ENCODE results near the gene SFT2D1. TPM values are rescaled to one million over a fixed set of nuclear protein-coding genes. Genes with fewer than 3 reads are reported as not detected.

The SFT2D1 gene
- total RNA-seq, 4 donors from 2014 or later, result 34.8 to 45.3 (median 37.1) TPM

DNA sequence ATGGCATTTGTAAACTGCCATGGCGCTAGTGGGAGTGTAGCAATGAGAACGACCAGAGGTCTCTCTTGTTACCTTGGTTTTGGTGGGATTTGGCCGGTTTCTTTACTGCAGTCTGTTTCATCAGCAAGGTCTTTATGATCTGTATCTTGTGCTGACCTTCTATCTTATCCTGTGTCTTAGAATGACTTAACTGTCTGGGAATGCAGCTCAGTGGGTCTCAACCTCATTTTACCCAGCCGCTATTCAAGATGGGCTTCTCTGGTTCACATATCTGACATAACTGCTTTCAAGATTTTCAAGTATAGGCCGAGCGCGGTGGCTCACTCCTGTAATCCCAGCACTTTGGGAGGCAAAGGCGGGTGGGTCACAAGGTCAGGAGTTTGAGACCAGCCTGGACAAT, 1.9 kb upstream of the SFT2D1 start:
- 86 to 97% methylated on average over 4 of the region's 8 CpGs for WGBS, 2 donors
- intact Hi-C loops (cut with DNase I), result loop anchor here (5.0 kb wide), 1 partner anchor 38 kb away; the partner anchor contains the start of gene MPC1

DNA sequence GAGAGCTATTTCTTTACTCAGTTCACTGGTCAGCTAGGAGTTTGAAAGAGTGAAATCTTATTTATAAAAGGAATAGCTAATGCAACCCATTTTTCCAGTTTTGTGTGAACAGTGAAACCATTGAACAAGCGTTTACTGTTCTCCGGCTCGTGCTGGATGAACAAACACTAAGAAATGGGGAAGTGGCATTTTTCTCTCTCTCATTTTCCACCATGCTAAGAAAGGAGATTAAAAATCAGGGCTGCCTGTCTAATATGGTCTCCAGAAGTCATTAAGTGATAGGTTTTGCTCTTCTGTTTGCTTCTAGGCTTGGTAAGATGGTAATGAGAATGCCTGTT, 774 bp upstream of the SFT2D1 start:
- Histone ChIP-seq H3K9me3 (no peaks in the 10 kb centered on the region), H3K4me1 (peaks cover 25 to 46% (median 28%) of the 10 kb centered on the region in 3 donors), H3K27ac (peak overlapping the region; percentile 94 to 98 (median 96)), H3K4me3 (peak overlapping the region; percentile 89 to 98 (median 96)), H3K36me3 (no peaks in the 10 kb centered on the region), H3K27me3 (no peaks in the 10 kb centered on the region)
- 13 to 18% methylated on average over 3 of the region's 3 CpGs for WGBS, 2 donors
- no peak for DNase-seq
- TF ChIP-seq POLR2A (IDR thresholded peaks at IDR 0.05), result no peak
- TF ChIP-seq, protein P1, sequence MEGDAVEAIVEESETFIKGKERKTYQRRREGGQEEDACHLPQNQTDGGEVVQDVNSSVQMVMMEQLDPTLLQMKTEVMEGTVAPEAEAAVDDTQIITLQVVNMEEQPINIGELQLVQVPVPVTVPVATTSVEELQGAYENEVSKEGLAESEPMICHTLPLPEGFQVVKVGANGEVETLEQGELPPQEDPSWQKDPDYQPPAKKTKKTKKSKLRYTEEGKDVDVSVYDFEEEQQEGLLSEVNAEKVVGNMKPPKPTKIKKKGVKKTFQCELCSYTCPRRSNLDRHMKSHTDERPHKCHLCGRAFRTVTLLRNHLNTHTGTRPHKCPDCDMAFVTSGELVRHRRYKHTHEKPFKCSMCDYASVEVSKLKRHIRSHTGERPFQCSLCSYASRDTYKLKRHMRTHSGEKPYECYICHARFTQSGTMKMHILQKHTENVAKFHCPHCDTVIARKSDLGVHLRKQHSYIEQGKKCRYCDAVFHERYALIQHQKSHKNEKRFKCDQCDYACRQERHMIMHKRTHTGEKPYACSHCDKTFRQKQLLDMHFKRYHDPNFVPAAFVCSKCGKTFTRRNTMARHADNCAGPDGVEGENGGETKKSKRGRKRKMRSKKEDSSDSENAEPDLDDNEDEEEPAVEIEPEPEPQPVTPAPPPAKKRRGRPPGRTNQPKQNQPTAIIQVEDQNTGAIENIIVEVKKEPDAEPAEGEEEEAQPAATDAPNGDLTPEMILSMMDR (IDR thresholded peaks at IDR 0.05), result no peak
- intact Hi-C loops (cut with DNase I), result loop anchor here (5.0 kb wide), 1 partner anchor 39 kb away; the partner anchor contains the start of gene MPC1

More for the DNA sequence above, 1.9 kb upstream of the SFT2D1 start:
- H3K4me1 ChIP-seq, result peaks cover 20 to 35% (median 22%) of the 10 kb centered on the region in 3 donors
- H3K9me3 ChIP-seq, result no peaks in the 10 kb centered on the region
- no peaks in the 10 kb centered on the region for H3K27me3 ChIP-seq
- no peaks in the 10 kb centered on the region for H3K36me3 ChIP-seq
- no peak overlapping the region for H3K4me3 ChIP-seq
- TF ChIP-seq POLR2A (IDR thresholded peaks at IDR 0.05), result no peak
- TF ChIP-seq, protein P1 (IDR thresholded peaks at IDR 0.05), result no peak
- DNase-seq, result no peak
- no peak overlapping the region for H3K27ac ChIP-seq

DNA sequence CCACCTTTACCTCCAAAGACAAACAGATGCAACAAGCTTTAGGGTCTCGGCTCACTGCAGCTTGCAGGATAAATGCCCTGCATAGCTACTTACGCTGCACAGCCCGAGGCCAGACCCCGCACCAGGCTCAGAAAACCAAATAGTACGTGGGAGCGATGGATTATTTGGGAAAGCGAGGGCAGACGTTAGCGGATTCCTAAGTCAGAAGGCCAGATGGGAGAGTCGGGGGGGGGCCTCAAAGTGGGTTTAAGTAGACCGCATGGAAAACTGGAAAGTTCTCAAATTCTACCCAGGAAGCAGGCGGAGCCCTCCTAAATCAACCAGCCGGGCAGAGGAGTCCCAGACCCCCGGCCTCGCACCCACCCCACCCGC, 382 bp downstream of the SFT2D1 start:
- DNase-seq, result no peak
- H3K4me1 ChIP-seq, result peaks cover 25 to 55% (median 28%) of the 10 kb centered on the region in 3 donors
- intact Hi-C loops (cut with DNase I), result loop anchor here (5.0 kb wide), 1 partner anchor 40 kb away; the partner anchor contains the start of gene MPC1

DNA sequence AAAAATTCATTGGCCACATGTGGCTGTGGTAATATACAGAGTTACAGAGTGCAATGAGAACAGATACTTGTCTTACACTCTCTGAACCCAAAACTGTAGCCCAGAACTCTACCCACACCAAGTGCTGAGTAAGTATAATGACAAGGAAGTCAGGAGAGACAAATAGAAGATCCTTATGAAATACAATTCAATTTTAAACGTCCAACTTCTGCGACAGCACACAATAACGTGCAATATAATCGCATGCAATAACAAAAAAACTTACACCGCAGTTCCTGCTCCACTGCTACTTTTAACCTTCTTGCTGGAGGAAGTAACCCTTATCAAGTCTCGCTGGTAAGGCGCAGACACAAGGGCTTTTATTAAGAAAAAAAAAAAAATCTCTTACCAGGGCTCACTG, 881 bp downstream of the SFT2D1 start:
- DNase-seq, result no peak
- peak overlapping the region; percentile 89 to 98 (median 96) for H3K4me3 ChIP-seq
- H3K4me1 ChIP-seq, result peaks cover 25 to 60% (median 28%) of the 10 kb centered on the region in 3 donors
- H3K27ac ChIP-seq, result peak overlapping the region in 3 of 4 donors; percentile 94 to 98 (median 97)
- H3K27me3 ChIP-seq, result no peaks in the 10 kb centered on the region
- peaks cover 0 to 16% (median 4%) of the 10 kb centered on the region in 3 donors for H3K36me3 ChIP-seq
- no peaks in the 10 kb centered on the region for H3K9me3 ChIP-seq
- intact Hi-C loops (cut with DNase I), result loop anchor here (5.0 kb wide), 1 partner anchor 41 kb away; the partner anchor contains the start of gene MPC1
- TF ChIP-seq POLR2A (IDR thresholded peaks at IDR 0.05), result no peak
- TF ChIP-seq, protein P1 (IDR thresholded peaks at IDR 0.05), result no peak
- WGBS, 2 donors, result 28 to 51% methylated on average over 7 of the region's 7 CpGs

More for the DNA sequence above, 382 bp downstream of the SFT2D1 start:
- no peak for TF ChIP-seq POLR2A (IDR thresholded peaks at IDR 0.05)
- TF ChIP-seq, protein P1 (IDR thresholded peaks at IDR 0.05), result no peak
- peak overlapping the region; percentile 89 to 98 (median 96) for H3K4me3 ChIP-seq
- H3K9me3 ChIP-seq, result no peaks in the 10 kb centered on the region
- WGBS, 2 donors, result 2 to 3% methylated on average over 11 to 12 of the region's 16 CpGs
- peaks cover 0 to 11% (median 4%) of the 10 kb centered on the region in 3 donors for H3K36me3 ChIP-seq
- H3K27ac ChIP-seq, result peak overlapping the region; percentile 94 to 98 (median 96)
- H3K27me3 ChIP-seq, result no peaks in the 10 kb centered on the region

DNA sequence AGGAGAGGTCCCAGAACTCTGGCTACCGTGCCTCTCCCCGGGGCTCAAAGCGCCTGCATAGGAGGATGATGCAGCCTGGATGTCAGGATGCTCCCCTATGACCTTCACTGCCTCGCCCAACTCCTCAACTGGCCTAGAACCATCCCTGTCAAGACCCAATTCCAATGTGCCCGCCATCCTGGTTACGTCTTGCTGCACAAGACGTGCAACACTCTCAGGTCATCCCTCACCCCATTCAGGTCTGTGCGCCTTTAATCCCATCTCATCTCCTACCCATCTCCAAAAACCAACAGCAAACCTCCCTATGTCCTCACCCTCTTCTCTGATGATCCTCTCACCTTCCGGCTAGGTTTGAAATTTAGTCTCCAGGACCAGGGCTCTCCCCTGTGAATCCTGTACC, 3.5 kb downstream of the SFT2D1 start:
- 93 to 94% methylated on average over 8 to 9 of the region's 9 CpGs for WGBS, 2 donors
- DNase-seq, result no peak
- H3K4me3 ChIP-seq, result no peak overlapping the region
- H3K27ac ChIP-seq, result no peak overlapping the region
- no peaks in the 10 kb centered on the region for H3K27me3 ChIP-seq
- H3K36me3 ChIP-seq, result peaks cover 0 to 40% (median 4%) of the 10 kb centered on the region in 3 donors
- intact Hi-C loops (cut with DNase I), result no loop called here
- peaks cover 25 to 67% (median 28%) of the 10 kb centered on the region in 3 donors for H3K4me1 ChIP-seq
- no peaks in the 10 kb centered on the region for H3K9me3 ChIP-seq
- TF ChIP-seq, protein P1 (IDR thresholded peaks at IDR 0.05), result no peak
- TF ChIP-seq POLR2A (IDR thresholded peaks at IDR 0.05), result no peak
